ENCODE results near the gene SLC7A1.

The SLC7A1 gene

DNA sequence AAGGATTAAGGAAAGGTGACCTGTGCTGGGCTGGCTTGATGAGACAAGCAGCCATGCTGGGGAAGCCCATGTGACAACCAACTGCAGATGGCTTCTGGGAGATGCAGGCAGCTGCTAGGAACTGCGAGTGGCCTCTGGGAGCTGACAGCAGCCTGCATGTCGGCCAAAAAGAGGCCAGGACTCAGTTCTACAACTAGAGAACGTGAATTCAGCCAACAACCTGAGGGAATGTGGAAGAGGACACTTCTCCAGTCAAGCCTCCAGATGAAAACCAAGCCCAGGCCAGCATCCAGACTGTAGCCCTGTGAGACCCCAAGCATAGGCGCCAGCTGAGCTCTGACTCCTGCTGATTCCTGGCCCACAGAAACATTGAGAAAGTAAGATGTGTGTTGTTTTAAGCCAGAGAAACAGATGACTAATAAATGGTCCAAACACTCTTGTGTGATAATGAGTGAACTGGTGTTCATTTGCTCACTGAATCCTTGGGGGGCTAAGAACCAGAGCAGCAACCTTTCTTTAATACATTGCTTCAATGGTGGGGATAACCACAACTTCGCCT, 45.0 kb downstream of the SLC7A1 start:
- DNase-seq, result no peak

DNA sequence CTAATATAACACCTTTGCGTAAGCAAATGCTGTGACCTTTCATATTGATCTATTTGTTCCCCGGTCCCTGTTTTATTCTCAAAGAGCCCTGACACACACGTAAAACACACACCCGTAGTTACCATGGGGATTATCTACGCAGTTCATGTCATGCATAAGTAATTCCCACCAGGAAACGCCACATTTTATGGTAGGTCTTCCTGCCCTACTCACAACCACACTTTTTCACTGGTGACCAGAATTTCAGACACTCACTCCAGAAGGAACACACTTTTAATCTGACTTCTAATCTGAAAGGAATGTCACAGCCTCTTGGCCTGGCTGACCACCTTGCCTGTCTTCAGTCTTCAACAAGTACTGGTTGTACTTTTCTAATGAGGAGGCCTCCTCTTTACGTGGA, 46.8 kb downstream of the SLC7A1 start:
- no peak for DNase-seq

DNA sequence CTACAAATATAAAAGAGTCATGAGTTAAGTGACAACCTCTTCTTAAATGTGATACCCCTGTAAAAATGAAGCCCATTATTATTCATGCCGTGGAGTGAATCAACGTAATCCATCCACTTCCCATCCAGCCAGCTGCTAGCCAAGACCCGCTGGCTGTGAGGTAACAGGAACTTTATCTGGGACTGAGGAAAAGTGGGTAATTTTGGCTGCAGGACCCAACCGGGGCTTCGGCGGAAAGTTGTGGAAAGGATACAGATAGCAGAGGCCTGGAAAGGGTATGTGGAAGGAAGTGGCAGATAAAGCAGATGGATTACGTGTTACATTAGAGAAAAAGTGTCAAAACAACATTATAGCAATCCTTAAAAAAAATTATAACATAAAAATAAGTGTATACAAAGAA, 48.3 kb downstream of the SLC7A1 start:
- no peak for DNase-seq

DNA sequence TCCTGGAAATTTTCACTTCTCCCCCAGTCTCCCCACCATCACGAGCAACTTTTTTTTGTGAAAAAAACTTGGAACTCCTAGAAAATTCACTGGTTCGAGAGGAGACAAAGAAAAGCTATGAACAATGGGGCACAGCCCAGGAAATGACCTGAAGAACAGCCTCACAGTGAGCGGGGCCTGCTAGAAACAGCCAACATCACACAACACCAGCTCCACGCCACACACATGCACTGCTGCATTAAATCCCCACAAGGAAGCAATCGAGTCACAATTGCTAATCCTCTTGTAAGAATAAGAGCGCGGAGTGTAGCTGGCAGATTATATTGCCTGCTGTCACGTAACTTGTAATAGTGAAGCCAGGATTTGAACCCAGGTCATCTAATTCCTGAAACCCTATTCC, 48.8 kb downstream of the SLC7A1 start:
- DNase-seq, result no peak

DNA sequence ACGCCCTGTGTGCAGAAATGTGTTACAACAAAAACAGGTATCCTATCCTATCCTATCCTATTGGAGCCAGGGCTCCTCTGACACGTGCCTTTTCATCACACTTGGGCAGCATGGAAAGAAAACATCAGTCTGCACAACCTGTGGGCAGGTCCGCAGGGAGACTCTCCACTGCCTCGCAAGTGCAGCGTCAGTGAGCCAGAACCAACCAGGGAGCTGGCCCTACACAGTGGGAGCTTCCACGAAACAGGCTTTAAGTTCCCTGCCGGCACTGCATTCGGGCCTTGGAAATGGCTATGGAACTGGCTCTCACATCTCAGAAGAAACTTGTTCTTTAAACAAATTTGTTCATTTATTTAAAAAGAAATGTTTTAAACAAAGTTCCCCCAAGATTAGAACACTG, 49.5 kb downstream of the SLC7A1 start:
- DNase-seq, result no peak

DNA sequence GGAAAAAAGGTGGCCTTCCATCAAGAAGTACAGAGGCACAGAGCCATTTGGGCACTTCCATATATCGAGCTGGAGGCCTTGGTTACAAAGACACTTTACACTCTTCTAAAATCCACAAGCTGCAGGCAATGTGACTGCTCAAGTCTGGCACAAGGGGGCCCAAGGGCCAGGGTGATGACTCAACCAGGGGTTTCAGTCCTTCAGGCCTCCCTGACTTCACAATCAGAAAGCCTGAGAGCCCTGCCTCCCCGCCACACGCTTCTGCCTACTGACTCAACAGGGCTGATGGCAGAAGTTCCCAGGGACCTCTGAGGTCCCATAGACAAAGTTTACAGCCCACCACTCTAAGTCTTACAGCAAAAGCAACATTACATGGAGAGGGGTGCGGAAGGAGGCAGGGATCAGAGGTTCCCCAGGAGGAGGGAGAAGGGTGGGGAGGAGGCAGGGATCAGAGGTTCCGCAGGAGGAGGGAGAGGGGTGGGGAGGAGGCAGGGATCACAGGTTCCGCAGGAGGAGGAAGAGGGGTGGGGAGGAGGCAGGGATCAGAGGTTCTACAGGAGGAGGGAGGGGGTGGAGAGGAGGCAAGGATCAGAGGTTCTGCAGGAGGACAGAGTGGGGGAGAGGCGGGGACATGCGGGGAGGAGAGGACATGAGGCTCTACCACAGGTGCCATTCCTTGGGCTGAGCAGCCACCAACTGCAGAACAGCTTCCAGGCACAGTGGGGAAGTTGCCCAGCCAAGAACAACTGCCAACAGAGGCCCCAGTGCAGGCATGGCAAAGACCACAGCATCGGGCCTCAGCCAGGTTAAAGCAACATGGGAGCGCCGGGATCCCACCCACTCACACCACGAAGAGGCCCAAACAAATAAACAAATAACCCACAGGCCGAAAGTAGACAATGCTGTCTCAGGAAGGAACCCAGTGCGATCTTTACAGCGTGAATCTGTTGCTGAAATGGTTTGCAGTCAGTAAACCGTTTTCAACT, 52.0 kb downstream of the SLC7A1 start:
- DNase-seq, result peak; percentile 83

DNA sequence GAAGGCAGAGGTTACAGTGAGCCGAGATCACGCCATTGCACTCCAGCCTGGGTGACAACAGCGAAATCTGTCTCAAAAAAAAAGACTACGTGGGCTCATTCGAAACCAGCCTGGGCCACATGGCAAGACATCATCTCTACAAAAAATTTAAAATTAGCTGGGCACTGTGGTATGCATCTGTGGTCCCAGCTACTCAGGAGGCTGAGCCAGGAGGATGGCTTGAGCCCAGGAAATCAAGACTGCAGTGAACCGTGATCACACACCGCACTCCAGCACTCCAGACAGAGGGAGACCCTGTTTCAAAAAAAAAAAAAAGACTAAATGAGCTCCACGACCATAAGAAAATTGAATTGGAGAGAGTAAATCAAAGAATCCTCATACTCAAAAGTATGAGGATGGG, 53.1 kb downstream of the SLC7A1 start:
- no peak for DNase-seq

DNA sequence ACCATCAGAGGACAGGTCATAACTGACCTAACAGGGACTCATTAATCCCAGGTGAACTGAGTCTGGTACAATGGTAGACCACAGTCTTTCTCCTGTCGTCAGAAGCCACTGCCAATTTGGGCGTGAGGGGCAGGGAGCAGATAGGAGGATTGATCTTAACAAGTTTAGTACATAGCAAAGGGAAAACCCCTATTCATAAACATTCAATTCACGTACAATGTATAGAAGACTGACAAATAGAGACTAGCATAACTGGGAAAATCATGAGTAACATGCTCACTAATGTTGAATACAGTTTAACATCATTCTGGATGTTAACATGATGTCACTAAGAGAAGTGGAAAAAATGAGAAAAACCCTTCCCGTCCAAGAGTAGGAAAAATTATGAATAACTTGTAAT, 54.1 kb downstream of the SLC7A1 start:
- DNase-seq, result peak; percentile 19

DNA sequence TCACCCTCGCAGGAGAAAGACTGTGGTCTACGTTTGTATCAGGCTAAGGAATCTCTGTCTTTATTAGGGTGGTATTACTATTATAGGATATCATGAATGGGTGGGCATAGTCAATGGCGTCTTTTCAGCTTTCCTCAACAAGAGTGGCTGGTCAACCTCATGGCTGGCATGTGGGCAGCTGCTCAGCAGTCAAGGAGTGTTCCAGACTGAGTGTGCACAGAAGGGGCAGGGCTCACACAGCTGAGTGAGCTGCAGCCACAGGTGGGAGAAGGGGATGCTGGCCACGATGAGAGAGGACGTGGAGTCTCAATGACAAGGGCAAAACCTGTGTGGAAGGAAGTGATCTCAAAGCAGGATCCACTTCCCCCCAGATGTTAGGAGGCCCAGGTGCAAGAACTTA, 54.7 kb downstream of the SLC7A1 start:
- no peak for DNase-seq

DNA sequence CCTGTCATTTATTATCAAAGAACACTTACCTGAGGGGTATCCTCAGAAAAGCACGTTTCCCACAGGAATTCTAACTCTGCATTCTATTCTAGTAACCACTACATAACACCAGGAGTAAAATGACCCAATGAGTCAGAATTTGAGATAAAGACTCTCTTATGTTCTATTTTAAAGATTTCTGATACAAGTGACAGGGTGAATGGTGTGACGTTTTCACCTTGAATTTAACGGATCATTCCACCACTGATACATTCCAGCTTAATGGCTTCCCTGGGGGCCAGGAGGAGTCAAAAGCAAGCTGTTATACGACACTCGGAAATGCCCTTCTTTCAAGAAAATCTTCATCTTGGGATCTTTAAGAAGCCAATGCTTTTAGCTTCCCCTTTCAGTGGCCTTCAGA, 55.2 kb downstream of the SLC7A1 start:
- DNase-seq, result no peak

DNA sequence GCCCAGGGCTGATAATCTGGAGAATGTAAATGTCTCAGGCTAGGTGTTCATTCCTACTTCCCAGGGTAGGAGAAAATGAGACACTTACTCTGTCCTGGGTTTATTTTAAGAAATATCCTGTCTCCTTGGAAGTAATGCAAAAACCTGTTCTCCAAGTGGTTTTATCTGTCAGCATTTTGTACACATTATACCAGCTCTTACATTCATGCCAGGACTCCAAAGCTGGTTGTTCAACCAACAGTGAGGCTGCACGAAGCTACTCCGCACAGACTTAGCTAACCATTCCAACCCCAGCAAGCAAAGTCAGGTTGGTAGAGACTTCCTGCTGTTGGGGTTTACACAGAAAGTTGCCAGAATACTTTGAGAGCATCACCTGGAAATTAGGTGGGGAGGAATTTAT, 55.6 kb downstream of the SLC7A1 start:
- no peak for DNase-seq

DNA sequence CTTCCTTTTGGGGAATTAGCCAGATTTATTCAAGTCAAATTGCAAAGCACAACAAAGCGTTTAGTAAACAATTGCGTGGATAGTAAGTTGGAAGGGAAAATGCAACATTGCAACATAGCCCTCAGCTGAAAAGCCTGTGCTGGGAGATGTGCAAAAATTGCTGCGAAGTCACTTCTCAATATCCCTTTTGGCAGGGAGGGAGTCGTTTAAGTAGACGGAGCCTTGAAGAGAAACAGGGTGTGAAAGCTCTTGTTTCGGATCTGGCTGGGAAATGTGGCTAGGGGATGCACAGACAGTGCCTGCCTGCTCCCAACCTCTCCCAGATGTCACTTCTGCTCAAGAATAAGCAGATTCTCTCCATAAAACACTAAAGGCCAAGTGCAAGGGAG, 56.8 kb downstream of the SLC7A1 start:
- DNase-seq, result no peak

DNA sequence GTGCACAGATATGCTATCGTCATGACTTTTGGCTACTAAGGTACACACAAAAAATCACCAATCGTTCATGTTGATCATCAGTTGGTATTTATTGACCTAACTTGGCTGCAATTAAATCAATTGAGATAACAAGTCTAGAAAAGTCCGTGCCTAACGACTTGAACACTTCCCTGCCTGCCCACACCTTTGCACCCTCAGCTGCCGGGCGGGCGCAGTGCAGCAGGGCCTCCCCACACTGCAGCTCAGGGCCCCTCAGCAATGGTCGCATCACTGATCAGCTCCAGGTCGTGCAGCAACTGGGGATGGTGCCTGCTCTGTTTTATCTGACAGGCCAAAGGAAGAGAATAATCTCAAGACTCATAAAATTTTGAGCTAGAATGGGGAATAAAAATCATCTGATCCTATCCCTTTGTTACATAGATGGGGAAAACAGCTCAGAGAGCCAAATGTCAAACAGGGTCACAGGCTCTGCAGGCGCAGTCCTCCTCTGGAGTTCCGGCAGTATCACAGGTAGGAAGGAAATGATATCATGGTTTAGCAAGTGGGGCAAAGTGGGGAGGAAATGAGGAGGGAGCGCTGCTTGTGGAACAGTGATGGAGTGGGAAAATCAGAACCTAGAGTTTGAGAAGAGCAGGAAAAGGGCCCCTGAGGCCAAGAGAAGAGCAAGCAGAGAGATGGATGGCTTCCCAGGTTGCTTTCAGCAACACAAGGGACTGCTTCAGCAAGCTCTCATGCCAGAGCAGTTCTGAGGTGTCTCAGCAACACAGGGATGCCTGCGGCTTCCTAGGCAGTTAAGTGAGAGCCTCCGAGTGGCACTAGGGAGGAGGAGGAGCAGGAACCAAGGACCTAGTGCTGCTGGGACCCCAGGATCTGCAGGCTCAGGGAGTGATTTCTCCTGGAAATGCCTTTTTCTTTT, 57.5 kb downstream of the SLC7A1 start:
- no peak for DNase-seq

DNA sequence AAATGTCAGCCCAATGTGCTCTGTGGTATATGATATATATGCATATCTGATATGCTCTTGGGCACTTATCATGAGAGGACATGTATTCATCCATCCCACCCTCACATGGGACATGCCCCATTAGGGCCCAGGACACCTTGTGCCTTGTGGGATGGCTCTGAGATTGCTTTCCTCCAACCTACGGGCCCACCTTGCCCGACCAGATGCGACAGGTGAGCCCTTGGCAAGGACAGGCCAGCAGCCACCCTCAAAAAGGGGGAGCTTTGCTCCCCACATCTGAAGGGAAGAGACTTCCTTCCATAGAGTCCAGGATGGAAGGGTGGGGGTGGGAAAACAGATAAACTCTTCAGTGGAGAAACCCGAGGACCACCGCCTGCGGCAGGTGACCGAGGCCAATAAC, 58.6 kb downstream of the SLC7A1 start:
- no peak for DNase-seq

DNA sequence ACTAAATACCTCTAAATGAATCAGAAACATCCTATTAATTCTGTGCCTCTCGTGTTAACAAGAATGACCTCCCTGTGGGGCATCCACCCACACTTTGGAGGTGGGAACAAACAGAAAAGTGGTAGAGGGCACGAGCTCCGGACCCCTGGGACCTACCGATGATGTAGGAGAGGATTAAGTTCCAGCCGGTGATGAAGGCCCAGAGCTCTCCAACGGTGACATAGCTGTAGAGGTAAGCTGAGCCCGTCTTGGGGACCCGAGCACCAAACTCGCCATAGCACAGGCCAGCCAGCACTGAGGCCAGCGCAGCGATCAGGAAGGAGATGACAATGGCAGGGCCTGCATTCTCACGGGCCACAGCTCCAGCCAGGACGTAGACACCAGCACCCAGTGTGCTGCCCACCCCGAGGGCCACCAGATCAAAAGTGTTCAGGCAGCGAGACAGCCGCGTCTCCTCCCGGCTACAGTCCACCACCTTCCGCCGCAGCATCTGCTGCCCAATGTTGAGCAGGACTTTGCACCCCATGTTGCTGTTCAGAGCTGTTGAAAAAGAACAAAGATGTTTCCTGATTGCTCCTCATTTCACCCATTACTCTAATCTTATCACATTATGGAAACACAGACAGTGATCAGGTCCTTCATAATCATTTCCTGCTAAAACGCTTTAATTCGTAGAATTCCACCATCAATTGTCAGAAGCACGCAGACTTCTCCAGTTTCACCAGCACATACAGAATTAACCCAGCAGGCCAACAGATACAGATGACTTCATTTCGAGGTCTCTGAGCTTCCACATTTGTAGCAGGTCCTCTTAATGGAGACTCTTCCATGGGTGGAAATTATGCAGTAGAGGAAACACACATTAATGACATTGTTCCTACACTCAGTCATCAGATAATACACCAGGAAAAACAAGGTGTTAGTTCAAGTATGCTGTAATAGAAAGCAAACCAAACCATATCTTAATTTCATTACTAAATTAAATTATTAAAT, 59.5 kb downstream of the SLC7A1 start:
- no peak for DNase-seq

DNA sequence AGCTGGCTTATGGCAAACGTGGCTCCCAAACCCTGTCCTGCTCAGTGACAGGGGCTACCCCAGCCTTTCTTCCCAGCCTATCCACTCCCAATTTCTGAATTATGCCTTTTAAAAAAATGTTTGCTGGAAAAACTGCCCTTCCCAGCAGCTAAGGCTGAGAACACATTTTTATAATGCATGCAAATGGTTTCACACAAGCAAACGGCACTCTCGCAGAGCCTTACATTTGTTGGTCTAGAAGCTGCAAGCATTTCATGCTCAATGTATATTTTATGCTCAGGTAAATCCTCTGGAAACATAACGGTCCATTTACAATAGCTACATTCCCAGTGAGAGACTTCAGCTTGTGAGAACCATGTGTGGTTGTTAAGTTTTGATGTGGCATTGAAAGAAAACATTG, 61.4 kb downstream of the SLC7A1 start:
- no peak for DNase-seq

DNA sequence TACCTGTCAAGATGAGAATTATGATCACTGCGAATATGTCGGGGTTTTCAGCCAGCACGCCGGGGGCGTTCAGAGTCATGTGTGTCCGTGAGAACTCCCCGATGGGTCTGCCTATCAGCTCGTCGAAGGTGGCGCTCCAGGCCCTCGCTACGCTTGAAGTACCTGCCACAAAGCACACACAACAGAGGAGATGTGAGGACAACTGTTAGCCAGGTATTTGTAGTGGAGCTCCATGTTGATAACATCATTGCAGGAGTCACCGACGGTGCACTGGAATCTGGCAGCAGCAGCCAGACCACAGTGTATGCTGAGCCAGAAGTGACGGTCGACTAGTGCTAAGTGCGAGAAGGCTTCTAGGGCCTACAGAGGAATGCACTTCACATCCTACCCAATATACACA, 62.7 kb downstream of the SLC7A1 start:
- DNase-seq, result no peak

DNA sequence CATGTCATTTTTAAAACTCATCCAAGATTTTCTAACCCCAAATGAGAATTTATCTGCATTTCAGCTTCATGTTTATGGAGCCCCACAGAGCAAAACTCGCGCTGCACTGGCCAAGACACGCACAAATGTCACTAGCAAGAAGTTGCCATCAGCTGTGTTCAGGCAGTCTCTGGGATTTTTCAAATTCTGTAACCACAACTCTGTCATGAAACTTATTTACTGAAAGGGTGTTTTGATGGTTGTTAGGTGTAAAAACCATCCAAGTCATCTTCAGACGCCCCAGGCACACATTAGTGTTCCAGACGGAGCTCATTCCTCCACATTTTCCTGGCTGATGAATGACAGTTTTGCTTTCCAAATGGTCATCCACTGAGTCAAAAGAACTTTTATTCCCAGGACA, 63.4 kb downstream of the SLC7A1 start:
- DNase-seq, result no peak

DNA sequence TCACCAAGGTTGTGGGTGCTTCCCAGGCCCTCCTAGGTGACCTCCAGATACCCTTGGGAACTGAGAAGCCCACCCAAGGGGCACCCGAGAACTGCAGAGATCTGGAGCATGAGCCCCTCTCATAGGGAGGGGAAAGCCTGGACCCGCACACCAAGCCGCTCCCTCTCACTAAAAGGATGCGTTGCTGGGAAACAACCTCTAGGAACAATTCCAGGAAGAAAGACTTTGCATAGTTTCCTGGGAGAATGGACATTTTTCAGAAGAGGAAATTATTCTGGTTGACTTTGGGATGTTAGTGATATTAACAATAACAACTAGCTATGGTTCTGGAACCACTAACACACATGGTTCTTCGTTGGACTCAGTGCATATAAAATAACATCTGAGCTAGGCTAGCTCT, 64.6 kb downstream of the SLC7A1 start:
- no peak for DNase-seq

DNA sequence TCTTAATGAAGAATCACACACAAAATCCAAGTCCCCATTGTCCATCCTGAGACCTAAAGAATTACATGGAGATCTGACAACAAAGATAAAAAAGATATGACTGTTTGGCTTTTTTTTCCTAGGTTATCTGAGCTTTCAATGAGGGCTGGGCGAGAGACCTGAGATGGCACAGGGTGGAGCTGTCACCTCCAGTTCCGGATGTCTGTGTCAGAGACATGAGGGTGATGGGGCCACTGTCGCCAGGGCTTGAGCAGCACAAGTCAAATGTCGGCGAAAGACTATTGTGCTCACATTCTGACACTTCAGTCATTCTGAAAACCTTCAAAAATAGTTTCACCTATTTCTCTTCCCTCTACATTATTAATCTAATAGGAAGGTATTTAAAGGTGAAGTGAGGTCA, 65.7 kb downstream of the SLC7A1 start:
- DNase-seq, result no peak

DNA sequence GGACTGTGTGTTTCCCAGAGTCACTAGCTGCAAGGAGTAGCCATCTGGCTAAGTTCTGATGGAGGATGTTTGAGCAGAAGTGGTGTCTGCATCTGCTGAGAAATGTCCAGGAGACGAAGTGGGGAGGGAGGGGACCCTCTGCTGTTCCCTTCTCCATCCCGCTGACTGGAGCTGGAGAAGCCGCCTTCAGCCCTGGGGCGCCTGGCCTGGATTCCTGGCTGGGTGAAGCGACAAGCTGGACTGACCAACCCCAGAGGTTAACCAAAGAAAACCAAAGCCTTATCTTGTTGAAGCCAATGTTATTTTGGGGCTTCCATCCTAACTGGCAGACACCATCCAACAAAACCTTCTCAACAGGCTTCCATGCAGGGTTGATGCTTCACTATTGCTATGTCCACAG, 67.6 kb downstream of the SLC7A1 start:
- no peak for DNase-seq

DNA sequence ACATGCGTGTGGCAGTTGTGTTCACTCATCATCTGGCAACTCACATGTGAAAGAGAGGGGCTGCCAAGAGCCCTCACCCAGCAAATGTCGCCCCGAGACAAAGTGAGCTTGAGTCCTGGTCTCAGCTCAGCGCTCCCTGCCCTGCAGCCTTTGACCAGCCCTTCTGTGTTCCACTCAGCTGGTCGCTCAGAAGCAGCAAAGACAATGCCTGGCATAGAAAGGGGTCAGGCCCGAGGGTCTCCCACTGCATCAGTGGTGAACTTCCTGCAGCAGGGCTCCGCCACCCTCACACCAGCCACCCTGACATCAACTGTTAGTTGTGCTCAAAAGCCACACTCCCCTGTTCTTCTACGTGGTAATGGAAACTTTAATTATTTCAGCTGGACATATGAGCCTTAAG, 68.0 kb downstream of the SLC7A1 start:
- no peak for DNase-seq
